HepG2 (cell line): ENCODE measurements around the gene ECSIT. TPM values are rescaled to one million over a fixed set of nuclear protein-coding genes. Genes with fewer than 3 reads are reported as not detected.

Experiments
- MTF2 ChIP-seq: sonication (generic); formaldehyde crosslinking; IDR thresholded peaks from 2 replicates; pipeline ENCODE4 v1.5.0; 2020; ENCODE audit warnings: missing genetic modification reagents, borderline replicate concordance
- NFIC ChIP-seq: IDR thresholded peaks from 2 replicates; pipeline ENCODE4 v1.6.1; 2012; ENCODE audit warnings: mild to moderate bottlenecking, low read length, inconsistent platforms
- NFKBIZ ChIP-seq: IDR thresholded peaks from 2 replicates; pipeline ENCODE4 v1.6.1; 2018; ENCODE audit warnings: missing genetic modification reagents, missing compliant biosample characterization
- PLRG1 ChIP-seq: fragments of 450-650 bp; conservative IDR thresholded peaks from 2 replicates; pipeline ENCODE4 v1.6.1; 2016
- SKI ChIP-seq: fragments of 450-650 bp; IDR thresholded peaks from one replicate; pipeline ENCODE4 v1.6.1; 2018; ENCODE audit warnings: mild to moderate bottlenecking; ENCODE audit not compliant: partially characterized antibody
- SNAI1 ChIP-seq: sonication (generic); formaldehyde crosslinking; IDR thresholded peaks from 2 replicates; pipeline ENCODE4 v1.5.0; 2020; ENCODE audit warnings: mild to moderate bottlenecking, missing genetic modification reagents, borderline replicate concordance
- SP2 ChIP-seq: sonication (generic); formaldehyde crosslinking; IDR thresholded peaks from 2 replicates; pipeline ENCODE4 v1.5.1; 2020; ENCODE audit warnings: mild to moderate bottlenecking, missing genetic modification reagents
- ZMYM3 ChIP-seq: sonication (generic); formaldehyde crosslinking; IDR thresholded peaks from 2 replicates; pipeline ENCODE4 v1.5.1; 2020; ENCODE audit warnings: mild to moderate bottlenecking, missing genetic modification reagents
- ZNF451 ChIP-seq: sonication (generic); formaldehyde crosslinking; IDR thresholded peaks from 2 replicates; pipeline ENCODE4 v1.5.0; 2020; ENCODE audit warnings: mild to moderate bottlenecking, missing genetic modification reagents
- ZNF496 ChIP-seq: sonication (generic); formaldehyde crosslinking; IDR thresholded peaks from 2 replicates; pipeline ENCODE4 v1.8.1; 2023; ENCODE audit warnings: mild to moderate bottlenecking, moderate library complexity, missing genetic modification reagents; ENCODE audit not compliant: insufficient replicate concordance
- ZNF564 ChIP-seq: sonication (generic); formaldehyde crosslinking; IDR thresholded peaks from 2 replicates; pipeline ENCODE4 v1.8.1; 2023; ENCODE audit warnings: mild to moderate bottlenecking, missing genetic modification reagents
- ZNF773 ChIP-seq: sonication (generic); formaldehyde crosslinking; IDR thresholded peaks from 2 replicates; pipeline ENCODE4 v1.4.0; 2020; ENCODE audit warnings: missing genetic modification reagents, borderline replicate concordance
- ZNF792 ChIP-seq: IDR thresholded peaks from 2 replicates; pipeline ENCODE4 v1.6.1; 2016
- ZNF891 ChIP-seq: sonication (generic); formaldehyde crosslinking; IDR thresholded peaks from 2 replicates; pipeline ENCODE4 v1.5.0; 2020; ENCODE audit warnings: mild to moderate bottlenecking, missing genetic modification reagents
- polyA plus RNA-seq, 8 experiments: library from polyadenylated mRNA; depleted of rRNA in 3 of 8; stranded (reverse) in 7 of 8; unstranded in 1 of 8; fragments of >200 nt; fragmentation: Illumina TruSeq in 4 of 8; extraction: Trizol in 4 of 8; gene quantifications; 2 replicates each; pipeline versions ENCODE4 v1.2.1 to v1.2.3, GENCODE V29; 2011 to 2016; ENCODE audit warnings: low read depth in 4 of 8, missing spikeins in 1 of 8, mixed read lengths in 1 of 8; ENCODE audit not compliant: insufficient read depth in 1 of 8
- total RNA-seq, 5 experiments: library from RNA; depleted of rRNA; stranded (reverse); fragments of >200 nt; fragmentation: Illumina TruSeq; extraction: Trizol; gene quantifications; 2 replicates each; pipeline ENCODE4 v1.2.3, GENCODE V29; 2016; ENCODE audit warnings: low read depth in 1 of 5
- TF ChIP-seq, protein P1 (sequence below): fragments of 450-650 bp; IDR thresholded peaks from 2 replicates; pipeline ENCODE4 v1.6.1; 2017
- TF ChIP-seq, protein P2 (sequence below): sonication (generic); formaldehyde crosslinking; conservative IDR thresholded peaks from 2 replicates; pipeline ENCODE4 v1.4.0; 2020; ENCODE audit warnings: missing genetic modification reagents
- TF ChIP-seq, protein P3 (sequence below): sonication (generic); formaldehyde crosslinking; IDR thresholded peaks from 2 replicates; pipeline ENCODE4 v1.5.0; 2020; ENCODE audit warnings: mild to moderate bottlenecking, missing genetic modification reagents, borderline replicate concordance
- TF ChIP-seq, protein P4 (sequence below): IDR thresholded peaks from 2 replicates; pipeline ENCODE4 v1.6.1; 2016; ENCODE audit warnings: control low read depth
- TF ChIP-seq, protein P5 (sequence below): sonication (generic); formaldehyde crosslinking; IDR thresholded peaks from 2 replicates; pipeline ENCODE4 v1.8.1; 2023; ENCODE audit warnings: mild to moderate bottlenecking, missing genetic modification reagents

Gene ECSIT
- total and polyA plus RNA-seq, 2 of the 13 experiments (the other 11 are each of a cell fraction or from before 2014, with no cell fraction given) = 36.4 to 62.3 TPM

DNA sequence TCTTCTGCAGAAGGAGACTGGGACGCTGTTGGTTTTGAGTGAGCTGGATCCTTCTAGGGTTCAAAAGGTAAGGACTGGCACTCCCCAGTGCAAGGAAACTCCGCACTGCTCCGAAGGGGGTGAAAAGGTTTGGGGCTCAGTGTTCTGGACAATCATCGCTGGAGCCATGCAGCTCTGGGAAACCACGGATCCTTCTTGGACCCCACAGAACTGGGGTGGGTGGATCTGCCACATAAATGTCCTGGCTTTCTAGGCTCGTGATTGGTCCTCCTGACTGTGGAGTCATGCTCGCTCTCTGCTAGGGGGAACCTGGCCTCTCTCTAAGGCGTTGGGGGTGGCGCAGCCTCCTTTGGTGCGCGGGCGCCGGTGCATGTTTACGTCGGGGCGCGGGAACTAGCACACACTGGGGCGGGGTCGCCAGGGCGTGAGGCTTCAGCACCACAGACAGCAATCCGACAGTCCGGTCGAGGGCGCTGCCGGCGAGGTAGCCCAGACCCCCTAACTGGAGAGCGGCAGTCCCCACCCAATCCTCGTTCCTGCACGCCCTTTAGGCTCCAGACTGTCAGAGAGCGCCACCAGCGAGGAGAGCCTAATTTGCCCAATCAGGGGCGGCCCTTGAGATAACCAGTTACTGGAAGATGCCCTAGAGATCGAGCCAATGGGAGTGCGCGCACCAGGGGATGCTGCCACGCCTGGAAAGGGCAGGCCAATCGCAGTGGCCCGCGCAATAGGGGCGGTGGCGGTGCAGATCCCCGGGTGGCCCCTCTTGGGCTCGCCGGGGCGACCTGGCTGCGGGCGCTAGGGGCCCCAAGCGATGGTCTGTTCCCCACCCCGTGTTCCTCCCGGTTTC, 47.2 kb downstream of the ECSIT start (continued):
- TF ChIP-seq, protein P1, sequence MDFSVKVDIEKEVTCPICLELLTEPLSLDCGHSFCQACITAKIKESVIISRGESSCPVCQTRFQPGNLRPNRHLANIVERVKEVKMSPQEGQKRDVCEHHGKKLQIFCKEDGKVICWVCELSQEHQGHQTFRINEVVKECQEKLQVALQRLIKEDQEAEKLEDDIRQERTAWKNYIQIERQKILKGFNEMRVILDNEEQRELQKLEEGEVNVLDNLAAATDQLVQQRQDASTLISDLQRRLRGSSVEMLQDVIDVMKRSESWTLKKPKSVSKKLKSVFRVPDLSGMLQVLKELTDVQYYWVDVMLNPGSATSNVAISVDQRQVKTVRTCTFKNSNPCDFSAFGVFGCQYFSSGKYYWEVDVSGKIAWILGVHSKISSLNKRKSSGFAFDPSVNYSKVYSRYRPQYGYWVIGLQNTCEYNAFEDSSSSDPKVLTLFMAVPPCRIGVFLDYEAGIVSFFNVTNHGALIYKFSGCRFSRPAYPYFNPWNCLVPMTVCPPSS = no peak
- TF ChIP-seq, protein P2, sequence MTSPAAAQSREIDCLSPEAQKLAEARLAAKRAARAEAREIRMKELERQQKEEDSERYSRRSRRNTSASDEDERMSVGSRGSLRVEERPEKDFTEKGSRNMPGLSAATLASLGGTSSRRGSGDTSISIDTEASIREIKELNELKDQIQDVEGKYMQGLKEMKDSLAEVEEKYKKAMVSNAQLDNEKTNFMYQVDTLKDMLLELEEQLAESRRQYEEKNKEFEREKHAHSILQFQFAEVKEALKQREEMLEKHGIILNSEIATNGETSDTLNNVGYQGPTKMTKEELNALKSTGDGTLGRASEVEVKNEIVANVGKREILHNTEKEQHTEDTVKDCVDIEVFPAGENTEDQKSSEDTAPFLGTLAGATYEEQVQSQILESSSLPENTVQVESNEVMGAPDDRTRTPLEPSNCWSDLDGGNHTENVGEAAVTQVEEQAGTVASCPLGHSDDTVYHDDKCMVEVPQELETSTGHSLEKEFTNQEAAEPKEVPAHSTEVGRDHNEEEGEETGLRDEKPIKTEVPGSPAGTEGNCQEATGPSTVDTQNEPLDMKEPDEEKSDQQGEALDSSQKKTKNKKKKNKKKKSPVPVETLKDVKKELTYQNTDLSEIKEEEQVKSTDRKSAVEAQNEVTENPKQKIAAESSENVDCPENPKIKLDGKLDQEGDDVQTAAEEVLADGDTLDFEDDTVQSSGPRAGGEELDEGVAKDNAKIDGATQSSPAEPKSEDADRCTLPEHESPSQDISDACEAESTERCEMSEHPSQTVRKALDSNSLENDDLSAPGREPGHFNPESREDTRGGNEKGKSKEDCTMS (CRISPR knock-in tag) = no peak
- TF ChIP-seq, protein P3, sequence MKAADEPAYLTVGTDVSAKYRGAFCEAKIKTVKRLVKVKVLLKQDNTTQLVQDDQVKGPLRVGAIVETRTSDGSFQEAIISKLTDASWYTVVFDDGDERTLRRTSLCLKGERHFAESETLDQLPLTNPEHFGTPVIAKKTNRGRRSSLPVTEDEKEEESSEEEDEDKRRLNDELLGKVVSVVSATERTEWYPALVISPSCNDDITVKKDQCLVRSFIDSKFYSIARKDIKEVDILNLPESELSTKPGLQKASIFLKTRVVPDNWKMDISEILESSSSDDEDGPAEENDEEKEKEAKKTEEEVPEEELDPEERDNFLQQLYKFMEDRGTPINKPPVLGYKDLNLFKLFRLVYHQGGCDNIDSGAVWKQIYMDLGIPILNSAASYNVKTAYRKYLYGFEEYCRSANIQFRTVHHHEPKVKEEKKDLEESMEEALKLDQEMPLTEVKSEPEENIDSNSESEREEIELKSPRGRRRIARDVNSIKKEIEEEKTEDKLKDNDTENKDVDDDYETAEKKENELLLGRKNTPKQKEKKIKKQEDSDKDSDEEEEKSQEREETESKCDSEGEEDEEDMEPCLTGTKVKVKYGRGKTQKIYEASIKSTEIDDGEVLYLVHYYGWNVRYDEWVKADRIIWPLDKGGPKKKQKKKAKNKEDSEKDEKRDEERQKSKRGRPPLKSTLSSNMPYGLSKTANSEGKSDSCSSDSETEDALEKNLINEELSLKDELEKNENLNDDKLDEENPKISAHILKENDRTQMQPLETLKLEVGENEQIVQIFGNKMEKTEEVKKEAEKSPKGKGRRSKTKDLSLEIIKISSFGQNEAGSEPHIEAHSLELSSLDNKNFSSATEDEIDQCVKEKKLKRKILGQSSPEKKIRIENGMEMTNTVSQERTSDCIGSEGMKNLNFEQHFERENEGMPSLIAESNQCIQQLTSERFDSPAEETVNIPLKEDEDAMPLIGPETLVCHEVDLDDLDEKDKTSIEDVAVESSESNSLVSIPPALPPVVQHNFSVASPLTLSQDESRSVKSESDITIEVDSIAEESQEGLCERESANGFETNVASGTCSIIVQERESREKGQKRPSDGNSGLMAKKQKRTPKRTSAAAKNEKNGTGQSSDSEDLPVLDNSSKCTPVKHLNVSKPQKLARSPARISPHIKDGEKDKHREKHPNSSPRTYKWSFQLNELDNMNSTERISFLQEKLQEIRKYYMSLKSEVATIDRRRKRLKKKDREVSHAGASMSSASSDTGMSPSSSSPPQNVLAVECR (CRISPR knock-in tag) = no peak
- no peak for TF ChIP-seq ZMYM3 (CRISPR knock-in tag)
- TF ChIP-seq, protein P4, sequence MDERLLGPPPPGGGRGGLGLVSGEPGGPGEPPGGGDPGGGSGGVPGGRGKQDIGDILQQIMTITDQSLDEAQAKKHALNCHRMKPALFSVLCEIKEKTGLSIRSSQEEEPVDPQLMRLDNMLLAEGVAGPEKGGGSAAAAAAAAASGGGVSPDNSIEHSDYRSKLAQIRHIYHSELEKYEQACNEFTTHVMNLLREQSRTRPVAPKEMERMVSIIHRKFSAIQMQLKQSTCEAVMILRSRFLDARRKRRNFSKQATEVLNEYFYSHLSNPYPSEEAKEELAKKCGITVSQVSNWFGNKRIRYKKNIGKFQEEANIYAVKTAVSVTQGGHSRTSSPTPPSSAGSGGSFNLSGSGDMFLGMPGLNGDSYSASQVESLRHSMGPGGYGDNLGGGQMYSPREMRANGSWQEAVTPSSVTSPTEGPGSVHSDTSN (CRISPR knock-in tag) = no peak
- TF ChIP-seq ZNF792 = no peak
- no peak for TF ChIP-seq PLRG1
- no peak for TF ChIP-seq SKI
- no peak for TF ChIP-seq ZNF496 (CRISPR knock-in tag)
- no peak for TF ChIP-seq SNAI1 (CRISPR knock-in tag)
- no peak for TF ChIP-seq ZNF891 (CRISPR knock-in tag)
- TF ChIP-seq ZNF773 (CRISPR knock-in tag) = no peak
- TF ChIP-seq ZNF451 = no peak
- no peak for TF ChIP-seq NFIC
- TF ChIP-seq, protein P5, sequence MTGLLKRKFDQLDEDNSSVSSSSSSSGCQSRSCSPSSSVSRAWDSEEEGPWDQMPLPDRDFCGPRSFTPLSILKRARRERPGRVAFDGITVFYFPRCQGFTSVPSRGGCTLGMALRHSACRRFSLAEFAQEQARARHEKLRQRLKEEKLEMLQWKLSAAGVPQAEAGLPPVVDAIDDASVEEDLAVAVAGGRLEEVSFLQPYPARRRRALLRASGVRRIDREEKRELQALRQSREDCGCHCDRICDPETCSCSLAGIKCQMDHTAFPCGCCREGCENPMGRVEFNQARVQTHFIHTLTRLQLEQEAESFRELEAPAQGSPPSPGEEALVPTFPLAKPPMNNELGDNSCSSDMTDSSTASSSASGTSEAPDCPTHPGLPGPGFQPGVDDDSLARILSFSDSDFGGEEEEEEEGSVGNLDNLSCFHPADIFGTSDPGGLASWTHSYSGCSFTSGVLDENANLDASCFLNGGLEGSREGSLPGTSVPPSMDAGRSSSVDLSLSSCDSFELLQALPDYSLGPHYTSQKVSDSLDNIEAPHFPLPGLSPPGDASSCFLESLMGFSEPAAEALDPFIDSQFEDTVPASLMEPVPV (CRISPR knock-in tag) = no peak
- TF ChIP-seq ZNF564 (CRISPR knock-in tag) = no peak
- TF ChIP-seq SP2 (CRISPR knock-in tag) = no peak; the same call in 1 of the 2 replicates
- peak; percentile 11; the same call in 1 of the 2 replicates for TF ChIP-seq MTF2
- no peak for TF ChIP-seq NFKBIZ (CRISPR knock-in tag)
